ENCODE results near the gene ACIN1.

The ACIN1 gene

DNA sequence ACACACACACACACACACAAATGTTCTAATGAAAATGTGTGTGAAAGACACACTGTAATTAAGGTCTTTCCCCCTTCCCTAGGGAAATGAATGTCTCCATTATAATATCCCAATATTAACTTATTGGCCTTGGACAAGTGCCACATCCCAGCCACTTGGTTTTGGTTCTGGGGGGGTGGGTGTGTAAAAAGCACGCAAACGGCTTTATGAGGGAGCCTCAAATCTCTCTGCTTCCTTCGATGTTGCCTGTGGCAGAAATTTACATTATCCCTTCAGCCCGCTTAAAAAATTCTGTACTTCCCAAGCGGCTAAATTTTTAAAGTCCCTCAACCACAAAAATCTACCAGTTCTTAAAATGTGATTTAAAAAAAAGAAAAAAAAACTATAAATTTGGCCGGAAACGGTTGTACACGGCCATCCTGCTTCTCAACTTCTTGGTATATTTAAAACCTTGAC is 85.4 kb downstream of the ACIN1 start:
- FAIRE-seq, result no peak

DNA sequence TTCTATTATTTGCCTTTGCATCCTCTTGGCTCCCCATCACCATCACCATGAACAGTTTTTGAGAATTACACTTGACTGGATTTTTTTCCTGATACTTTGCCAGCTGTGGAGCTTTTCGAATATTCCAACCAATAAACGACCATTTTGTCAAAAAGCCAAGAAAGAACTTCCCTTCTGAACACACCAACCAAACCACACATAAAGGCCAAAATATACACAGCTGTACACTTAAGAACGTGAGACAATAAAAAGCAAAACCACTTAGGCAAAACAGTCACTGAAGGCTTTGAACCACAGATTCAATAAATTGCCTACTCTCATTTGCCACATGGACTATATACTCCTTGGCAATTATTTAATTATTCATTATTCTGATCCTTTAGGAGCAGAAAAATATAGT is 86.1 kb downstream of the ACIN1 start:
- no peak for FAIRE-seq

Data from endometrium (tissue), 2 donors.